Measurements from ENCODE around the gene TRIOBP. TPM values are rescaled to one million over a fixed set of nuclear protein-coding genes. Genes with fewer than 3 reads are reported as not detected.
A peak's percentile ranks its signal among the peaks of the same experiment; 100 is the strongest.

Gene TRIOBP
- total RNA-seq, 2 donors from 2014 or later = 29.9 to 35.1 TPM

DNA sequence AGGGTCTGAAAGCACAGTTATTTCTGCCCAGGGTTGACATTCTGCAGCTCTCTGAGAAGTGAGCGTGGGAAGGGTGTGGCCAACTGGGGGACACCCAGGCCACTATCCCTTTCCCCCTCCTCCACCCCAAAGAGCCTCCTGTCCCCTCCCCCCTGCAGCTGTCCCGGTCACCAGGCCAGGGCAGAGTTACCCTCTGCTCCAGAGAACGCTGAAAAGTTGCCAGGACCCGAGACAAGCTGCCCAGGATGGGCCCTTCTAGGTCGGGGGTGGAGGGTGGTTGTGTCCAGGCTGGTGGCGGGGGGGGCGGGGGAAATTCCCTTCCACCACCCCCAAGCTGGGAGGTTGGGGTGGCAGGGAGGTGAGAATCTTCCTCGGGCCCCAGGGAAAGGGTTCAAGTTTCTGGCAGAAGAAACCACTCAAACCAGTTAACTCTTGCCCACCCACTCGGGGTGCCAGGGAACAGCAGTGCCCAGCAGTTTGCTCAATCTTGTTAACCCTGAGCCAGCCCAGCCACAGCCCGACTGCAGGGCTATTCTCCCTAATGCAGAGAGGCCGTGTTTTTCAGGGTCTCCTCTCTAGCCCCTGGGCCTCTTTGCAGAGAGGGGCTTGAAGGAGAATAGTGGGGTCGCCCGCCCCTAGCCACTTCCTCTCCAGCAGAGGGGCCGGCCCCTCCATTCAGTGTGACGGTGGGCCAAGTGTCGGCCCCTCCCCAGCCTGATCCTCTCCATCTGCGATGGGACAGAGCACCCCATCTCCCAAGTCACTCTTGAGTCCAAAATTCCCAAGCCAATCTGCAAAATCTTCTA, 20.7 kb upstream of the TRIOBP start:
- peaks cover 33 to 36% of the 10 kb centered on the region in 2 donors for H3K4me1 Mint-ChIP-seq (ENCODE audit: low read depth in 2 of 2)
- DNase-seq (ENCODE audit: low spot score) (peak; percentile 64), ATAC-seq (peak; percentile 1 to 4)
- no peaks in the 10 kb centered on the region for H3K27me3 Mint-ChIP-seq
- H3K36me3 Mint-ChIP-seq = no peaks in the 10 kb centered on the region
- no peaks in the 10 kb centered on the region for H3K9me3 Mint-ChIP-seq
- H3K4me3 Mint-ChIP-seq = peak overlapping the region; percentile 97
- peak overlapping the region; percentile 89 to 90 for H3K27ac Mint-ChIP-seq

DNA sequence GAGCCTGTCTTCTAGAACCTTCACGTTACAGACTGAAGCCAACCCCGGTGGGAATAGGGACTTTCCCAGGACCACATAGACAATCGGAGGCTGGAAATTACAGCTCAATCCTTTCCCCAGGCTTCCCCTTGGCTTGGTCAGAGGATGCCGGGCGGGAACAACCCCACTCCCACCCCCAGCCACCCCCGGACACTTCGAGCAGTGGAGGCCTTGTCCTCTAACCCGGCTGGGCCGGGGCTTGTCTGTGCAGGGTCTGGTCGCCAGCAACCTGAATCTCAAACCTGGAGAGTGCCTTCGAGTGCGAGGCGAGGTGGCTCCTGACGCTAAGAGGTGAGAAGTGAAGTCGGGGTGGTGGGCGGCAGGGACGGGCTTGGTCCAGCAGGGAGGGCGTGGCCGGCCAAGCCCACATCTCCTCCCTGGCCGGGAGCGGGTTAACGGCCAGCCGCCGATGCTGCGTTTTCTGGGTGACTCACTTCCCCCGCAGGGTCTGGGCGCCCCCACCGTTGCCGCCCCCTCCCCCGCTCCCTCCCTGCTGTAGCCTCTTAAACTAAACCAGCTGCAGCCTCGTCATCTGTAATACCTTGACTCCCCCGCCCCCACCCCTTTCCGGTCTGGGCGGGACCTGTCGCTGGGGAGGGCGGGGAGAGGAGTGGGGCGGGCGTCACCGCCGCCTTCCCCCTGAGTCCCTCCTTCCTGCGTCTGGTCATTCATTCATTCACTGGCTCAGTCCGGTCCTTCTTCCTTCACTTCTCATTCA, 19.9 kb upstream of the TRIOBP start:
- peak; percentile 89 to 90 for ATAC-seq

DNA sequence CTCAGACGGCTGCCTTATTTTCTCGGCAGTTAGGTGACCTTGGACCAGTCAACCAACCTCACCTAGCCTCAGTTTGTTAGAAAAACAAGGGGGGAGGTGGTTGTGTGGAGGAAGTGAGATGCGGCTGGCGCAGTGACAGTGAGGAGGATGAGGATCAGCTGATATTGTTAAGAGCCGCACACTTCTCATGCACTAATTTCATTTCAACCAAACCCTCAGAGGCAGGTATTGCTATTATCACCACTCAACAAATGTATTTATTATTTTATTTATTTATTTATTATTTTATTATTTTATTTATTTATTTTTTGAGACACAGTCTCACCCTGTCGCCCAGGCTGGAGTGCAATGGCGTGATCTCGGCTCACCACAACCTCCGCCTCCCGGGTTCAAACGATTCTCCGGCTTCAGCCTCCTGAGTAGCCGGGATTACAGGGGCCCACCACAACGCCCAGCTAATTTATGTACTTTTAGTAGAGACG, 19.3 kb upstream of the TRIOBP start:
- H3K27ac Mint-ChIP-seq = peak overlapping the region; percentile 89 to 90
- DNase-seq (ENCODE audit: low spot score) (no peak), ATAC-seq (peak in 1 of 2 donors; percentile 10)

More for the DNA sequence above, 19.9 kb upstream of the TRIOBP start:
- Mint-ChIP-seq H3K27me3 (no peaks in the 10 kb centered on the region), H3K4me3 (peak overlapping the region; percentile 97), H3K36me3 (no peaks in the 10 kb centered on the region), H3K9me3 (no peaks in the 10 kb centered on the region), H3K4me1 (ENCODE audit: low read depth in 2 of 2) (peaks cover 41 to 42% of the 10 kb centered on the region in 2 donors), H3K27ac (peak overlapping the region; percentile 89 to 90)
- DNase-seq (ENCODE audit: low spot score) = peak; percentile 94

DNA sequence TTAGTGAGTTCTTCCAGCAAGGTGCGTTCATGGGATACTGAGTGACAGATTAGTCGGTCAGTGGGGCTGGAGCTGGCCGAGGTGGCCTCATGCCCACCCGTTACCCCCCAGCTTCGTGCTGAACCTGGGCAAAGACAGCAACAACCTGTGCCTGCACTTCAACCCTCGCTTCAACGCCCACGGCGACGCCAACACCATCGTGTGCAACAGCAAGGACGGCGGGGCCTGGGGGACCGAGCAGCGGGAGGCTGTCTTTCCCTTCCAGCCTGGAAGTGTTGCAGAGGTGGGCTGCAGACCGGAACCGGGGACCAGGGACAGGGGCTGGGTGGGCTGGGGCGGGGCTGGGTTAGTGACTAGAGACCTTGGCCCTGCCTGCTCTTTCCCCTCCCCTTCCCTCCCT, 18.5 kb upstream of the TRIOBP start:
- Mint-ChIP-seq H3K27me3 (no peaks in the 10 kb centered on the region), H3K4me3 (no peak overlapping the region), H3K9me3 (no peaks in the 10 kb centered on the region), H3K36me3 (no peaks in the 10 kb centered on the region), H3K27ac (peak overlapping the region; percentile 89 to 90), H3K4me1 (ENCODE audit: low read depth in 2 of 2) (peaks cover 35 to 42% of the 10 kb centered on the region in 2 donors)
- no peak for DNase-seq (ENCODE audit: low spot score)
- no peak for ATAC-seq

More for the DNA sequence above, 19.3 kb upstream of the TRIOBP start:
- no peaks in the 10 kb centered on the region for H3K36me3 Mint-ChIP-seq
- H3K4me3 Mint-ChIP-seq = peak overlapping the region; percentile 97
- no peaks in the 10 kb centered on the region for H3K27me3 Mint-ChIP-seq
- H3K9me3 Mint-ChIP-seq = no peaks in the 10 kb centered on the region
- H3K4me1 Mint-ChIP-seq (ENCODE audit: low read depth in 2 of 2) = peaks cover 36 to 42% of the 10 kb centered on the region in 2 donors

DNA sequence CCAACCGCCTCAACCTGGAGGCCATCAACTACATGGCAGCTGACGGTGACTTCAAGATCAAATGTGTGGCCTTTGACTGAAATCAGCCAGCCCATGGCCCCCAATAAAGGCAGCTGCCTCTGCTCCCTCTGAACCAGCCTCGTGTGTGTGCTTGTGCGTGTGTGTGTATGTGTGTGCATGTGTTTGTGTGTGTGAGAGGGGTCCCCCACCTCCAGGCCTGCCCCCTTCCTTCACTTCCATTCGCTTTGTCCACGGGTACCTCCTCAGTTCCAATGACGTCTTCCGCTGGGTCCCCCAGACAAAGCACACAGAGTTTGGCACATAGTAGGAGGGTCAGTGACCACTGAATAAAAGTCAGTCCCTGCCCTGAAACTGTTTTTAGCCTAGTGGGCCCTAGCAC, 17.2 kb upstream of the TRIOBP start:
- Mint-ChIP-seq H3K4me3 (no peak overlapping the region), H3K27me3 (no peaks in the 10 kb centered on the region), H3K36me3 (no peaks in the 10 kb centered on the region), H3K9me3 (no peaks in the 10 kb centered on the region), H3K4me1 (ENCODE audit: low read depth in 2 of 2) (peaks cover 35% of the 10 kb centered on the region in 2 donors), H3K27ac (peak overlapping the region; percentile 46 to 63)
- ATAC-seq (no peak), DNase-seq (ENCODE audit: low spot score) (no peak)

DNA sequence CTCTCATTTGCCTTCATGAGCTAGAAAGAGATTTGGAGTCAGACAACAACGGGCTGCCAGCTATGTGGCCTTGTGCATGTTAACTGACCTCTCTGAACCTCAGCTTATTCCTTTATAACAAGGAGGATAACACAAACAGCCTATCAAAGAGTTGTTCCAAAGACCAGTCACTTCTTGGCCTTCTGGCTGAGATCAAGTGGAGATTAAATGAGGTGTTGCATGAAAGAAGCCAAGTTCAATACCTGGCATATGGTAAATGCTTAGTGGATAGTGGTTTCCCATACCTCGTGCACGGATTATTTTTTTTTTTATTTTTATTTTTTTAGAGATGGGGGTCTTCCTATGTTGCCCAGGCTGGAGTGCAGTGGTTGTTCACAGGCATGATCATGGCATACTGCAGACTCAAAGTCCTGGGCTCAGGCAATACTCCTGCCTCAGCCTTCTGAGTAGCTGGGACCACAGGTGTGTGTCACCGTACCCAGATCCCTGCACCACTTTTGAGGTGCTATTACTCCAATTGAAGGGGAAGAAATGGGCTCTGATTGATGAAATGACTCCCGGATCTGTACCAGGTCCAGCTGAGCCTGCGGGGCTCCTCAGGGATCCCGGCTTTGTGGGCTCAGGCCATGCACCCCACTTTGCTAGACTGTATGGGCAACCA, 16.5 kb upstream of the TRIOBP start:
- peak overlapping the region; percentile 46 to 63 for H3K27ac Mint-ChIP-seq
- no peak for DNase-seq (ENCODE audit: low spot score)

DNA sequence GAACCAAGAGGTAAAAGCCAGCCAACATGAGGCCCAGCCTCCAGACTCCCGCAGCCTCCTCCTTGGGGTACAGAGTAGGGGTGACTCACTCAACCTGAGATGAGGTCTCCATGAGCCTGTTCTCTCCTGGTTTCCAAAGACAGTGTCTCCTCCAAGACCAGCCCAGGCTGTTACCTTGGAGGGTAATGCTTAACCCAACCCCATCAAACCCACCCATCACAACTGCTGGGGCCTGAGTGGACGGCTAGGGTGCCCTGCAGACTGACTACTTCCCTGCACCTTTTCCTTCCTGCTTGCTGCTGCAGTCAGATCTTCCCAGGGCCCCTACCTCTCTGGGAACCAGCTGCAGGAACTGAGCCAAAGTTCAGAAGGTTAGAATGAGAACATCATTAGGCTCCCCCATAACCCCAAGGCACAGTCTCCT, 15.8 kb upstream of the TRIOBP start:
- Mint-ChIP-seq H3K4me3 (no peak overlapping the region), H3K36me3 (no peaks in the 10 kb centered on the region), H3K27ac (peak overlapping the region in 1 of 2 donors; percentile 66), H3K27me3 (no peaks in the 10 kb centered on the region), H3K4me1 (ENCODE audit: low read depth in 2 of 2) (peaks cover 28 to 32% of the 10 kb centered on the region in 2 donors), H3K9me3 (no peaks in the 10 kb centered on the region)
- DNase-seq (ENCODE audit: low spot score) (no peak), ATAC-seq (no peak)

More for the DNA sequence above, 16.5 kb upstream of the TRIOBP start:
- Mint-ChIP-seq H3K36me3 (no peaks in the 10 kb centered on the region), H3K4me3 (no peak overlapping the region), H3K4me1 (ENCODE audit: low read depth in 2 of 2) (peaks cover 32% of the 10 kb centered on the region in 2 donors), H3K27me3 (no peaks in the 10 kb centered on the region), H3K9me3 (no peaks in the 10 kb centered on the region)
- ATAC-seq = no peak

DNA sequence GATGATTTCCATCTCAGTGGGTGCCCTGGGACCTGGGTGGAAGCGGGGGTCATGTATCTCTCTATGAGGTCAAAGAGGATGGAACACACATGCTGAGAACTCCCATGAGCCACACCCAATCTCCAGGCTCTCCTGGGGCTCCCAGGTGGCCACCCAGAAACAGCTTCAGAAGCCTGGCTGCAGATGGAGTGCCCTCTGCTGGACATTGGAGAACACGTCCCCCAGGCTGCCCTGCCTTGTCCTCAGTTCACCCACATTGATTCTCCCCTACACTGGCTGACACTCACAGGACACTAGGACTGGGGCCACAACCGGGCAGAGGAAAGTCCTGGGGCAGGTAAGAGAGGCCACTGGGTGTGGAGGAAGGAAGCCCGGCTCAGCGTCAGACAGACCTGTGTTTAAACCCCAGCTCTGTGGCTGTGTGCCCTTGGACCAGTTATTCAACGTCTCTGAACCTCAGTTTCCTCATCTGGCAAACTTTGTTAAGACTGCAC, 15.2 kb upstream of the TRIOBP start:
- Mint-ChIP-seq H3K27me3 (no peaks in the 10 kb centered on the region), H3K27ac (peak overlapping the region; percentile 66 to 67), H3K9me3 (no peaks in the 10 kb centered on the region), H3K36me3 (peaks cover 2% of the 10 kb centered on the region), H3K4me1 (ENCODE audit: low read depth in 2 of 2) (peaks cover 28 to 34% of the 10 kb centered on the region in 2 donors), H3K4me3 (no peak overlapping the region)
- ATAC-seq = peak in 1 of 2 donors; percentile 27
- peak; percentile 76 for DNase-seq (ENCODE audit: low spot score)

DNA sequence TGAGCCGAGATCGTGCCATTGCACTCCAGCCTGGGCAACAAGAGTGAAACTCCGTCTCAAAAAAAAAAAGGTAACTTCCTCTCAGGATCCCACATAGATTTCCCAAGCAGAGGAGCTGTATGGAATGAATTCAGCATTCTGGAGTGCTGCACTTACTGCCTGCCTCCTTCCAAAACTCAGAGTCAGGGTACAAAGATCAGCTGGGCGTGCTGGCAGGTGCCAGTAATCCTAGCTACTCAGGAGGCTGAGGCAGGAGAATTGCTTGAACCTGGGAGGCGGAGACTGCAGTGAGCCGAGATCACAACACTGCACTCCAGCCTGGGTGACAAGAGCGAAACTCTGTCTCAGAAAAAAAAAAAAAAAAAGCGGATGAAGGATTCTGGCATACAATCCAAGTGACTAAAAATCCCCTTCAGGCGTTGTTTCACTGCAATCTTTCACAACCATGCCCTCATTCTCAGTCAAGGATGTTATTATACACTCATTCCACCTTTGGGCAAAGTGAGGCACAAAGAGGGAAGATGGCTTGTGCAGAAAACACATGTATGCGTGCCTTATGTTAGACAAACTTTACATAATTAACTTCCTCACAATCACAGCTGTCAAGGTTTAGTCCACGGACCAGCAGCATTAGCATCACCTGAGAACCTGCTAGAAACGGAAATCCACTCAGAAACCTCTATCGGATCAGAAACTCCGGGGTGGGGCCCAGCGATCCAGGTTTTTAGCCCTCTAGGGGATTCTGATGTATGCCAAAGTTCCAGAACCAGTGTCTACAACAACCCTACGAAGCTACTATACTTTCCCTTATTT, 11.8 kb upstream of the TRIOBP start:
- Mint-ChIP-seq H3K4me3 (no peak overlapping the region), H3K4me1 (ENCODE audit: low read depth in 2 of 2) (peaks cover 29 to 32% of the 10 kb centered on the region in 2 donors), H3K36me3 (peaks cover 6% of the 10 kb centered on the region), H3K9me3 (no peaks in the 10 kb centered on the region), H3K27me3 (no peaks in the 10 kb centered on the region), H3K27ac (peak overlapping the region; percentile 88 to 92)
- no peak for DNase-seq (ENCODE audit: low spot score)
- ATAC-seq = no peak

DNA sequence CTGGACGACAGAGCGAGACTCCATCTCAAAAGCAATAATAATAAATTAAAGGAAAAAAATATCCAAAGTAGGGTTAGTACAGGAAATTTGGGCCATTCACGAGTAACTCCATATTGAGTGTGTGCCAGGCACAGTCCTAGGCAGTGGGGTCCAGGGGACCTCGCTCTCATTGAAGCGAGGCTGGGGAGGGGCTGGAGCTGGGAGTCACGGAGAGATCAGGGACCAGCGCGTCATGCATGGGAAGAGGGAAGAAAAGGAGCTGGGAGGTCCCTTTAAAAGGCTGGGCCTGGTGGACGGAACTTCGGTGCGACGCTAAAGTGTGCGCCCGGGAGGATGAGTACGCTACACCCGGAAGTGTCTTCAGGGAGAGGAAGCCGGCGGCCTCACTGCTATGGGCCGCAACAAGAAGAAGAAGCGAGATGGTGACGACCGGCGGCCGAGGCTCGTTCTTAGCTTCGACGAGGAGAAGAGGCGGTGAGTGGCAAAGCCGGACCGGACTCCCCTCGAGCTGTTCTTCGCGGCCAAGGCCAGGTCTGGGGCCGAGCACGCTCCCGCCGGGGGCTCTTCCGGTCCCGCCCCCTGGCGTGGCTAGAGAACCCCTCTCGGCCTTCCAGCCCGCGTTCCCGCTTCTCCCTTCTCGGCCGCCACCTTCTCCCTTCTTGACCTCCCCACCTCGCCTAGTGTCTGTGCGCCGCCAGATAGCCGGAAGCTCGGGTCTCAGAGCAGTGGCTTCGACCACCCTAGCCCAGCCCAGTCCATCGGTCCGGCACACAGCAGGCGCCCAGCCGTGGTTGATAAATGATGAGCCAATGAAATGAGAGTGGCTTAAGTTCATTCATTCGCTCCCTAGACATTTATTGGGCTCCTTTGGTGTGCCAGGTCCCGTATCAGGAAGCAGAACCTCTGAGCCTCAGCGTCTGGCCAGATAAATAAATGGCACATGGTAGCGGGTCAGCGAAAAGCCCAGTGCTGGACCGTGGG, 10.6 kb upstream of the TRIOBP start, which contains the start of gene NOL12:
TSS of gene NOL12 (plus strand) at position 342 of the 981 bp plus-strand sequence. CDS start at position 392, 50 bp downstream.
- no peaks in the 10 kb centered on the region for H3K27me3 Mint-ChIP-seq
- peaks cover 6% of the 10 kb centered on the region for H3K36me3 Mint-ChIP-seq
- ATAC-seq (peak; percentile 93 to 94), DNase-seq (ENCODE audit: low spot score) (peak; percentile 80)
- H3K4me3 Mint-ChIP-seq = peak within 1 kb of the TSS; percentile 100
- H3K4me1 Mint-ChIP-seq (ENCODE audit: low read depth in 2 of 2) = peaks cover 26 to 29% of the 10 kb centered on the region in 2 donors
- peak within 1 kb of the TSS; percentile 88 to 92 for H3K27ac Mint-ChIP-seq
- H3K9me3 Mint-ChIP-seq = no peaks in the 10 kb centered on the region

DNA sequence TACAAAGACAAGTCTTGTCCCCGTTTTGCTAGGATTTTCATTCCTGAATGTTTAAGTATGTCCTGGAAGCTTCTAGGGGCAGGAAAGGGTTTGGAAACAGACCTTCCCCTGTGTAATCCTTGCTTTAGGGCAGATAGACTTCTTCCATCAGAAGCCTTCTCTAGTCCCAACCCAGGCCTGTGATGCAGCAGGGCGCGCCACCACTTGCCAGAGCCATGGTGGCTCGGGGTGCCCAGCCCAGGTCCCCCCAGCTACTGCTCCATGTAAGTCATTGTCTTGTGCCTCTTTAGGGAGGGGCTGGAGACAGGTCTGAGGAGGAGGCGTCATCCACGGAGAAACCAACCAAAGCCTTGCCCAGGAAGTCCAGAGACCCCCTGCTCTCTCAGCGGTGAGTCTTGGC, 6.4 kb upstream of the TRIOBP start:
- Mint-ChIP-seq H3K36me3 (peaks cover 6% of the 10 kb centered on the region), H3K27ac (no peak overlapping the region), H3K9me3 (no peaks in the 10 kb centered on the region), H3K4me1 (ENCODE audit: low read depth in 2 of 2) (peaks cover 22 to 23% of the 10 kb centered on the region in 2 donors), H3K4me3 (no peak overlapping the region), H3K27me3 (no peaks in the 10 kb centered on the region)
- no peak for DNase-seq (ENCODE audit: low spot score)
- ATAC-seq = no peak
